ENCODE data around the gene NOCT. TPM values are rescaled to one million over a fixed set of nuclear protein-coding genes. Genes with fewer than 3 reads are reported as not detected.

Gene NOCT
- total RNA-seq, 4 donors from 2014 or later, result 2.9 to 19.1 (median 9.9) TPM

- Histone ChIP-seq H3K9me3 (no peaks in the 10 kb centered on the region), H3K4me3 (no peak overlapping the region), H3K36me3 (no peaks in the 10 kb centered on the region), H3K27ac (no peak overlapping the region), H3K27me3 (no peaks in the 10 kb centered on the region), H3K4me1 (peaks cover 9% of the 10 kb centered on the region)
- 72% methylated on average over 6 of the region's 6 CpGs for WGBS
- DNase-seq (ENCODE audit: low spot score in 2 of 2), result no peak
- TF ChIP-seq EP300 (IDR thresholded peaks at IDR 0.05) (no peak), CTCF (IDR thresholded peaks at IDR 0.05) (no peak), POLR2A (IDR thresholded peaks at IDR 0.05) (no peak), POLR2AphosphoS5 (IDR thresholded peaks at IDR 0.05) (no peak)
Measured at GRCh38 chr4:138977524-138977923, 38.1 kb upstream of the NOCT start.

GRCh38 chr4:138978028-138978585 lies 37.5 kb upstream of the NOCT start:
- 93% methylated on average over 5 of the region's 5 CpGs for WGBS
- Histone ChIP-seq H3K27me3 (no peaks in the 10 kb centered on the region), H3K4me1 (peaks cover 11% of the 10 kb centered on the region), H3K4me3 (no peak overlapping the region), H3K27ac (no peak overlapping the region), H3K36me3 (no peaks in the 10 kb centered on the region), H3K9me3 (no peaks in the 10 kb centered on the region)
- TF ChIP-seq POLR2A (IDR thresholded peaks at IDR 0.05) (no peak), EP300 (IDR thresholded peaks at IDR 0.05) (no peak), POLR2AphosphoS5 (IDR thresholded peaks at IDR 0.05) (no peak), CTCF (IDR thresholded peaks at IDR 0.05) (no peak)
- no peak for DNase-seq (ENCODE audit: low spot score in 2 of 2)

DNA sequence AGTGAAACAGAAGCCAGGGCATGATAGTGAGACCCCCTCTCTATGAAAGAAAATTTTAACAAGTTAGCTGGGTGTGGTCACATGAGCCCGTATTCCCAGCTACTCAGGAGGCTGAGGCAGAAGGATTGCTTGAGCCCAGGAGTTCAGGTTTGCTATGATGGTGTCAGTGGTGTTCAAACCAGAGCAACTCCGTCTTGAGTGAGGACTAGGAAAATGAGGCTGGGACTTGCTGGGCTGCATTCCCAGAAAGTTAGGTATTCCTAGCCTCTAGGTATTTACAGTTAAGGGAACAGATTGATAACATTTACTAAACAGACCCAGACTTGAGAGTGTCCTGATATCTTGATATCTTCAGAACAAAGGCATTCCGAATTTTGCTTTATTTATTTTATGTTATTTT lies 37.0 kb upstream of the NOCT start:
- Histone ChIP-seq H3K9me3 (no peaks in the 10 kb centered on the region), H3K27ac (no peak overlapping the region), H3K4me3 (no peak overlapping the region), H3K36me3 (no peaks in the 10 kb centered on the region), H3K27me3 (no peaks in the 10 kb centered on the region), H3K4me1 (peaks cover 11% of the 10 kb centered on the region)
- 56% methylated on average over 3 of the region's 3 CpGs for WGBS
- no peak for DNase-seq (ENCODE audit: low spot score in 2 of 2)
- TF ChIP-seq EP300 (IDR thresholded peaks at IDR 0.05) (no peak), POLR2AphosphoS5 (IDR thresholded peaks at IDR 0.05) (no peak), POLR2A (IDR thresholded peaks at IDR 0.05) (no peak), CTCF (IDR thresholded peaks at IDR 0.05) (no peak)

DNA sequence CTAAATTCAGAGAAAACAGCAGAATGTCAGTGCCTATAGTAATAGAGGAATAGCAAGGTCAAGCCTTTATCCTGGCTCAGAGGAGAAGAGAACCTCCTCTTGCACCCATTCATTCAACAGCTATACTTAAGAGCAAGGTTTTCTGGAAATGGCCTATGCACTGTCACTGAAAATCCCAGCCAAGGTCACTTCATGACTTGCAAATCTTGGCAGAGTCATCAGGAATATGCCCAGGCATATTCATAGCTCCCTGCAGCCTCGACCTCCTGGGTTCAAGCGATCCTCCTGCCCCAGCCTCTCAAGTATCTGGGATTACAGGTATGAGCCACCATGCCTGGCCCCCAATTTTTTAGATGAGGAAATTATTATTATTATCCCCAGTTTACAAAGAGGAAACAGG lies 35.8 kb upstream of the NOCT start:
- Histone ChIP-seq H3K4me1 (peaks cover 11% of the 10 kb centered on the region), H3K27ac (no peak overlapping the region), H3K36me3 (no peaks in the 10 kb centered on the region), H3K27me3 (no peaks in the 10 kb centered on the region), H3K9me3 (no peaks in the 10 kb centered on the region), H3K4me3 (no peak overlapping the region)
- TF ChIP-seq POLR2AphosphoS5 (IDR thresholded peaks at IDR 0.05) (no peak), EP300 (IDR thresholded peaks at IDR 0.05) (no peak), POLR2A (IDR thresholded peaks at IDR 0.05) (no peak)
- no peak for DNase-seq (ENCODE audit: low spot score in 2 of 2)
- 78% methylated on average over 2 of the region's 2 CpGs for WGBS

DNA sequence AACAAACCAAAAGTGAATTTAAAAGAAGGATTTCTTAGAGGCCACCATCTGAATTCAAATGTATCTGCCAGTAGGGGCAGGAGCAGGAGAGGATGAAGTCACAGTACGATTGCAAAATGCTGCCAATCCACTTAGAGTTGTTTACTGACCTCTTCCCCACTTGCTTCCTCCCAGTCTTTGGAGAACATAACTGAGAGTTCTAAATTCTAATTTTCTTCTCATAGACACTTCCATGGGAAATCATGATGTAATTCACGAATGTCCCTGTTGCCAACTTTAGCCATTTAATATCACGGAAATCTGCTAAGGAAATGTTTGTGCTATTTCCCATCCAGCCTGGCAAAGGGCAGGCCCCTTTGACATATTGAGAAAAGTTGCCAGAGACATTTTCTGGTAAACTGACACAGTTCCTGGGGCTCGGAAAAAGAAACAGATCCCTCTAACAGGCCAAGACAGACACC lies 33.6 kb upstream of the NOCT start:
- H3K4me3 ChIP-seq, result no peak overlapping the region
- H3K27me3 ChIP-seq, result no peaks in the 10 kb centered on the region
- DNase-seq (ENCODE audit: low spot score in 2 of 2), result no peak
- peak overlapping the region; percentile 67 for H3K27ac ChIP-seq
- peaks cover 11% of the 10 kb centered on the region for H3K4me1 ChIP-seq
- TF ChIP-seq EP300 (IDR thresholded peaks at IDR 0.05), result no peak
- TF ChIP-seq POLR2A (IDR thresholded peaks at IDR 0.05), result no peak
- TF ChIP-seq CTCF (IDR thresholded peaks at IDR 0.05), result peak in 1 of 2 donors; percentile 20
- H3K9me3 ChIP-seq, result no peaks in the 10 kb centered on the region
- WGBS, result 38% methylated on average over 4 of the region's 4 CpGs
- no peaks in the 10 kb centered on the region for H3K36me3 ChIP-seq

GRCh38 chr4:138982754-138983153 lies 32.8 kb upstream of the NOCT start:
- no peak for DNase-seq (ENCODE audit: low spot score in 2 of 2)
- TF ChIP-seq EP300 (IDR thresholded peaks at IDR 0.05) (no peak), CTCF (IDR thresholded peaks at IDR 0.05) (no peak), POLR2A (IDR thresholded peaks at IDR 0.05) (no peak), POLR2AphosphoS5 (IDR thresholded peaks at IDR 0.05) (no peak)
- no peaks in the 10 kb centered on the region for H3K27me3 ChIP-seq
- no peak overlapping the region for H3K4me3 ChIP-seq
- H3K4me1 ChIP-seq, result peaks cover 11% of the 10 kb centered on the region
- no peaks in the 10 kb centered on the region for H3K36me3 ChIP-seq
- 87% methylated on average over 7 of the region's 7 CpGs for WGBS
- H3K9me3 ChIP-seq, result no peaks in the 10 kb centered on the region
- peak overlapping the region; percentile 67 for H3K27ac ChIP-seq

Data from suprapubic skin (tissue), 4 donors.